Measurements from ENCODE around the gene GLT1D1. TPM values are rescaled to one million over a fixed set of nuclear protein-coding genes. Genes with fewer than 3 reads are reported as not detected.
A peak's percentile ranks its signal among the peaks of the same experiment; 100 is the strongest.

GLT1D1 gene
- total and polyA plus RNA-seq, 12 donors, result 0.07 to 3.3 (median 0.66) TPM; not detected in 1

DNA sequence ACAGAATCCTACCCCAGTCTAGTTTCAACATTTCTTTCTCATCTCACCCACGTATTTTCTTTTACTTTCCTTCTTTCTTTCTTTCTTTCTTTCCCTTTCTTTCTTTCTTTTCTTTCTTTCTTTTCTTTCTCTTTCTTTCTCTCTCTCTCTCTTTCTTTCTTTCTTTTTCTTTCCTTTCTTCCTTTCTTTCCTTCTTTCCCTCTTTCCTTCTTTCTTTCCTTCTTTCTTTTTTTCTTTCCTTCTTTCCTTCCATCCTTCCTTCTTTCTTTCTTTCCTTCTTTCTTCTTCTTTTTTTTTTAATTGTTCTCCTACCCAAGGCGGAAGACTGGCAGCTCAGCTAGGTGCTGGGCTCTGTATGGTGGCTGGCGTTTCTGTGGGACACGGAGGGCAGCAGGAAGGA is 55.0 kb downstream of the GLT1D1 start:
- WGBS, 2 donors, result 86 to 90% methylated on average over 4 of the region's 4 CpGs
- ATAC-seq, result no peak

GRCh38 chr12:128909653-128910052 is 56.4 kb downstream of the GLT1D1 start:
- Histone ChIP-seq H3K27me3 (no peaks in the 10 kb centered on the region), H3K9me3 (no peaks in the 10 kb centered on the region), H3K4me3 (no peak overlapping the region), H3K27ac (no peak overlapping the region), H3K4me1 (no peaks in the 10 kb centered on the region), H3K36me3 (no peaks in the 10 kb centered on the region)
- WGBS, 2 donors, result 31 to 34% methylated on average over 1 of the region's 1 CpG
- intact Hi-C loops (cut with DNase I), result no loop called here
- no peak for TF ChIP-seq CTCF (IDR thresholded peaks at IDR 0.05)
- ATAC-seq (peak in 2 of 8 donors; percentile 44 to 52), DNase-seq (no peak)

More for the DNA sequence above, 55.0 kb downstream of the GLT1D1 start:
- H3K4me1 ChIP-seq, result no peaks in the 10 kb centered on the region
- no peak overlapping the region for H3K4me3 ChIP-seq
- intact Hi-C loops (cut with DNase I), result no loop called here
- TF ChIP-seq CTCF (IDR thresholded peaks at IDR 0.05), result no peak
- H3K9me3 ChIP-seq, result no peaks in the 10 kb centered on the region
- DNase-seq, result no peak
- H3K36me3 ChIP-seq, result no peaks in the 10 kb centered on the region
- H3K27me3 ChIP-seq, result peaks cover 0 to 2% (median 0%) of the 10 kb centered on the region in 7 donors
- no peak overlapping the region for H3K27ac ChIP-seq

GRCh38 chr12:128910629-128911028 is 57.4 kb downstream of the GLT1D1 start:
- Histone ChIP-seq H3K4me3 (no peak overlapping the region), H3K4me1 (peaks cover 0 to 4% (median 0%) of the 10 kb centered on the region in 9 donors), H3K36me3 (no peaks in the 10 kb centered on the region), H3K9me3 (no peaks in the 10 kb centered on the region), H3K27ac (no peak overlapping the region), H3K27me3 (no peaks in the 10 kb centered on the region)
- TF ChIP-seq CTCF (IDR thresholded peaks at IDR 0.05), result no peak
- intact Hi-C loops (cut with DNase I), result no loop called here
- ATAC-seq (no peak), DNase-seq (no peak)
- WGBS, 2 donors, result 79 to 86% methylated on average over 10 of the region's 10 CpGs

- DNase-seq, result no peak
- TF ChIP-seq CTCF (IDR thresholded peaks at IDR 0.05), result no peak
- no peak for ATAC-seq
- intact Hi-C loops (cut with DNase I), result no loop called here
- Histone ChIP-seq H3K9me3 (no peaks in the 10 kb centered on the region), H3K27me3 (no peaks in the 10 kb centered on the region), H3K4me1 (peaks cover 0 to 4% (median 0%) of the 10 kb centered on the region in 9 donors), H3K27ac (no peak overlapping the region), H3K4me3 (no peak overlapping the region), H3K36me3 (no peaks in the 10 kb centered on the region)
- 84 to 85% methylated on average over 5 of the region's 5 CpGs for WGBS, 2 donors
These were observed 58.6 kb downstream of the GLT1D1 start for GRCh38 chr12:128911861-128912260.

All from heart right ventricle (tissue), 16 donors.